ENCODE data around the gene TRIM14. TPM values are rescaled to one million over a fixed set of nuclear protein-coding genes. Genes with fewer than 3 reads are reported as not detected.

The TRIM14 gene
- total RNA-seq, 1 donor from 2014 or later: 25.8 TPM

GRCh38 chr9:98083566-98084183 is 35.3 kb downstream of the TRIM14 start:
- peaks cover 21% of the 10 kb centered on the region for H3K4me1 ChIP-seq
- no peaks in the 10 kb centered on the region for H3K9me3 ChIP-seq
- H3K27me3 ChIP-seq: no peaks in the 10 kb centered on the region
- no peak overlapping the region for H3K27ac ChIP-seq
- H3K36me3 ChIP-seq: peaks cover 0 to 41% of the 10 kb centered on the region in 2 donors
- TF ChIP-seq, protein P1, sequence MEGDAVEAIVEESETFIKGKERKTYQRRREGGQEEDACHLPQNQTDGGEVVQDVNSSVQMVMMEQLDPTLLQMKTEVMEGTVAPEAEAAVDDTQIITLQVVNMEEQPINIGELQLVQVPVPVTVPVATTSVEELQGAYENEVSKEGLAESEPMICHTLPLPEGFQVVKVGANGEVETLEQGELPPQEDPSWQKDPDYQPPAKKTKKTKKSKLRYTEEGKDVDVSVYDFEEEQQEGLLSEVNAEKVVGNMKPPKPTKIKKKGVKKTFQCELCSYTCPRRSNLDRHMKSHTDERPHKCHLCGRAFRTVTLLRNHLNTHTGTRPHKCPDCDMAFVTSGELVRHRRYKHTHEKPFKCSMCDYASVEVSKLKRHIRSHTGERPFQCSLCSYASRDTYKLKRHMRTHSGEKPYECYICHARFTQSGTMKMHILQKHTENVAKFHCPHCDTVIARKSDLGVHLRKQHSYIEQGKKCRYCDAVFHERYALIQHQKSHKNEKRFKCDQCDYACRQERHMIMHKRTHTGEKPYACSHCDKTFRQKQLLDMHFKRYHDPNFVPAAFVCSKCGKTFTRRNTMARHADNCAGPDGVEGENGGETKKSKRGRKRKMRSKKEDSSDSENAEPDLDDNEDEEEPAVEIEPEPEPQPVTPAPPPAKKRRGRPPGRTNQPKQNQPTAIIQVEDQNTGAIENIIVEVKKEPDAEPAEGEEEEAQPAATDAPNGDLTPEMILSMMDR (IDR thresholded peaks at IDR 0.05): no peak
- no peak for TF ChIP-seq POLR2AphosphoS5 (IDR thresholded peaks at IDR 0.05; ENCODE audit: insufficient read depth in 1 of 2, low read depth in 1 of 2)
- TF ChIP-seq POLR2A (IDR thresholded peaks at IDR 0.05): no peak
- no peak overlapping the region for H3K4me3 ChIP-seq
- intact Hi-C loops (cut with DNase I): no loop called here
- DNase-seq (ENCODE audit: extremely low spot score in 2 of 2): no peak

GRCh38 chr9:98083061-98083501 is 35.9 kb downstream of the TRIM14 start:
- no peaks in the 10 kb centered on the region for H3K9me3 ChIP-seq
- H3K4me3 ChIP-seq: no peak overlapping the region
- no peaks in the 10 kb centered on the region for H3K27me3 ChIP-seq
- peak overlapping the region; percentile 6 for H3K27ac ChIP-seq
- DNase-seq (ENCODE audit: extremely low spot score in 2 of 2): no peak
- H3K4me1 ChIP-seq: peaks cover 21% of the 10 kb centered on the region
- intact Hi-C loops (cut with DNase I): no loop called here
- peaks cover 0 to 47% of the 10 kb centered on the region in 2 donors for H3K36me3 ChIP-seq
- no peak for TF ChIP-seq POLR2A (IDR thresholded peaks at IDR 0.05)
- TF ChIP-seq, protein P1 (IDR thresholded peaks at IDR 0.05): no peak
- TF ChIP-seq POLR2AphosphoS5 (IDR thresholded peaks at IDR 0.05; ENCODE audit: insufficient read depth in 1 of 2, low read depth in 1 of 2): no peak

GRCh38 chr9:98081477-98082219 is 37.4 kb downstream of the TRIM14 start:
- Histone ChIP-seq H3K27ac (no peak overlapping the region), H3K36me3 (peaks cover 0 to 53% of the 10 kb centered on the region in 2 donors), H3K4me1 (peaks cover 12% of the 10 kb centered on the region), H3K9me3 (no peaks in the 10 kb centered on the region), H3K27me3 (no peaks in the 10 kb centered on the region), H3K4me3 (no peak overlapping the region)
- TF ChIP-seq POLR2A (IDR thresholded peaks at IDR 0.05): no peak
- peak; percentile 53 to 58 for TF ChIP-seq POLR2AphosphoS5 (IDR thresholded peaks at IDR 0.05; ENCODE audit: insufficient read depth in 1 of 2, low read depth in 1 of 2)
- intact Hi-C loops (cut with DNase I): no loop called here
- no peak for DNase-seq (ENCODE audit: extremely low spot score in 2 of 2)

DNA sequence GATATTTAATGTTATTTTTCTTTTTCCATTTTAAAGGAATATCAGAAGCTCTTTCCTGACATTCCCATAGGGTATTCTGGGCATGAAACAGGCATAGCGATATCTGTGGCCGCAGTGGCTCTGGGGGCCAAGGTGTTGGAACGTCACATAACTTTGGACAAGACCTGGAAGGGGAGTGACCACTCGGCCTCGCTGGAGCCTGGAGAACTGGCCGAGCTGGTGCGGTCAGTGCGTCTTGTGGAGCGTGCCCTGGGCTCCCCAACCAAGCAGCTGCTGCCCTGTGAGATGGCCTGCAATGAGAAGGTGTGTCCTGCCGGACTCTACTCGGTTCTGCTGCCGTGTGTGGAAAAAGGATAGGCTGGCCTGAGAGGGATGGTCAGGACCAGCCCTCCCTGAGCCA is 38.2 kb downstream of the TRIM14 start:
- H3K4me3 ChIP-seq: no peak overlapping the region
- intact Hi-C loops (cut with DNase I): no loop called here
- no peaks in the 10 kb centered on the region for H3K27me3 ChIP-seq
- no peaks in the 10 kb centered on the region for H3K9me3 ChIP-seq
- H3K36me3 ChIP-seq: peaks cover 0 to 53% of the 10 kb centered on the region in 2 donors
- no peak overlapping the region for H3K27ac ChIP-seq
- H3K4me1 ChIP-seq: peaks cover 12% of the 10 kb centered on the region
- TF ChIP-seq, protein P1 (IDR thresholded peaks at IDR 0.05): no peak
- no peak for TF ChIP-seq POLR2A (IDR thresholded peaks at IDR 0.05)
- TF ChIP-seq POLR2AphosphoS5 (IDR thresholded peaks at IDR 0.05; ENCODE audit: insufficient read depth in 1 of 2, low read depth in 1 of 2): no peak
- no peak for DNase-seq (ENCODE audit: extremely low spot score in 2 of 2)

GRCh38 chr9:98080326-98080725 is 38.7 kb downstream of the TRIM14 start:
- DNase-seq (ENCODE audit: extremely low spot score in 2 of 2): no peak
- H3K4me1 ChIP-seq: peaks cover 13% of the 10 kb centered on the region
- H3K27me3 ChIP-seq: no peaks in the 10 kb centered on the region
- intact Hi-C loops (cut with DNase I): no loop called here
- H3K36me3 ChIP-seq: peaks cover 0 to 53% of the 10 kb centered on the region in 2 donors
- no peak overlapping the region for H3K27ac ChIP-seq
- TF ChIP-seq POLR2A (IDR thresholded peaks at IDR 0.05) (no peak), POLR2AphosphoS5 (IDR thresholded peaks at IDR 0.05; ENCODE audit: insufficient read depth in 1 of 2, low read depth in 1 of 2) (no peak)
- TF ChIP-seq, protein P1 (IDR thresholded peaks at IDR 0.05): no peak
- no peak overlapping the region for H3K4me3 ChIP-seq
- H3K9me3 ChIP-seq: no peaks in the 10 kb centered on the region

Data from vagina (tissue), 2 donors.